ENCODE data around the gene SAMD1.

The SAMD1 gene

GRCh38 chr19:14089662-14090508, 666 bp downstream of the SAMD1 start:
- peaks cover 22% of the 10 kb centered on the region for H3K36me3 ChIP-seq (ENCODE audit: insufficient read depth, low read length)
- H3K9ac ChIP-seq (ENCODE audit: insufficient read length), result peak overlapping the region; percentile 33
- DNase-seq (ENCODE audit: low read depth, low spot score), result no peak
- H3K4me3 ChIP-seq, result peak overlapping the region; percentile 80
- H3K9me3 ChIP-seq (ENCODE audit: low read depth, low read length), result 0 out of 2 replicates have a peak, but pooled peaks cover 5% of the 10 kb centered on the region
- peak overlapping the region; percentile 50; the same call in 1 of the 2 replicates for H3K27ac ChIP-seq
- TF ChIP-seq POLR2AphosphoS5 (IDR thresholded peaks at IDR 0.05; ENCODE audit: borderline replicate concordance, low read depth, low read length) (no peak), FOXP2 (optimal IDR thresholded peaks at IDR 0.05; ENCODE audit: control extremely low read depth, extremely low read length, insufficient read depth) (no peak), EZH2 (IDR thresholded peaks at IDR 0.05) (no peak)

DNA sequence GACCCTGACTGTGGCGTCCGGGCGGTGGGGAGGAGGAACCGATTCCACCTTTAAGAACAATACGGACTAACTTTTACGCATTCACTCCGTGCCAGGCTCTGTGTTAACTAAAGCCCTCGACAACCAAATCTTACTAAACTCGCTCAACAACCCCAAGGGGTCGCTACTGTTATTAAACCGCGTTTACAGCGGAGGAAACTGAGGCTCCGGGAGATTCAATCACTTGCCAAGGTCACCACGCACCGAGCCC, 1.2 kb downstream of the SAMD1 start:
- H3K9ac ChIP-seq (ENCODE audit: insufficient read length), result peak overlapping the region; percentile 33
- H3K36me3 ChIP-seq (ENCODE audit: insufficient read depth, low read length), result peaks cover 22% of the 10 kb centered on the region
- TF ChIP-seq POLR2AphosphoS5 (IDR thresholded peaks at IDR 0.05; ENCODE audit: borderline replicate concordance, low read depth, low read length), result no peak
- TF ChIP-seq FOXP2 (optimal IDR thresholded peaks at IDR 0.05; ENCODE audit: control extremely low read depth, extremely low read length, insufficient read depth), result no peak
- no peak for TF ChIP-seq EZH2 (IDR thresholded peaks at IDR 0.05)
- 0 out of 2 replicates have a peak, but pooled peaks cover 5% of the 10 kb centered on the region for H3K9me3 ChIP-seq (ENCODE audit: low read depth, low read length)
- peak overlapping the region; percentile 80 for H3K4me3 ChIP-seq
- DNase-seq (ENCODE audit: low read depth, low spot score), result no peak
- H3K27ac ChIP-seq, result no peak overlapping the region

GRCh38 chr19:14088634-14089411, 1.7 kb downstream of the SAMD1 start:
- TF ChIP-seq EZH2 (IDR thresholded peaks at IDR 0.05) (no peak), FOXP2 (optimal IDR thresholded peaks at IDR 0.05; ENCODE audit: control extremely low read depth, extremely low read length, insufficient read depth) (no peak), POLR2AphosphoS5 (IDR thresholded peaks at IDR 0.05; ENCODE audit: borderline replicate concordance, low read depth, low read length) (no peak)
- H3K9ac ChIP-seq (ENCODE audit: insufficient read length), result peak overlapping the region; percentile 33

GRCh38 chr19:14086098-14086497, 4.5 kb downstream of the SAMD1 start:
- Histone ChIP-seq H3K9ac (ENCODE audit: insufficient read length) (no peak overlapping the region), H3K4me3 (no peak overlapping the region), H3K9me3 (ENCODE audit: low read depth, low read length) (no peaks in the 10 kb centered on the region), H3K36me3 (ENCODE audit: insufficient read depth, low read length) (peaks cover 20% of the 10 kb centered on the region), H3K27ac (no peak overlapping the region)
- TF ChIP-seq FOXP2 (optimal IDR thresholded peaks at IDR 0.05; ENCODE audit: control extremely low read depth, extremely low read length, insufficient read depth) (no peak), EZH2 (IDR thresholded peaks at IDR 0.05) (no peak), POLR2AphosphoS5 (IDR thresholded peaks at IDR 0.05; ENCODE audit: borderline replicate concordance, low read depth, low read length) (no peak)
- no peak for DNase-seq (ENCODE audit: low read depth, low spot score)

More at GRCh38 chr19:14088634-14089411, 1.7 kb downstream of the SAMD1 start:
- Histone ChIP-seq H3K9me3 (ENCODE audit: low read depth, low read length) (0 out of 2 replicates have a peak, but pooled peaks cover 5% of the 10 kb centered on the region), H3K36me3 (ENCODE audit: insufficient read depth, low read length) (peaks cover 22% of the 10 kb centered on the region), H3K4me3 (peak overlapping the region; percentile 80), H3K27ac (no peak overlapping the region)
- no peak for DNase-seq (ENCODE audit: low read depth, low spot score)

GRCh38 chr19:14085309-14085995, 5.1 kb downstream of the SAMD1 start, which contains the start of gene C19orf67:
TSS of gene C19orf67 (minus strand) at chr19:14085783. CDS start at chr19:14085627, 156 bp downstream.
- TF ChIP-seq FOXP2 (optimal IDR thresholded peaks at IDR 0.05; ENCODE audit: control extremely low read depth, extremely low read length, insufficient read depth) (no peak), EZH2 (IDR thresholded peaks at IDR 0.05) (no peak), POLR2AphosphoS5 (IDR thresholded peaks at IDR 0.05; ENCODE audit: borderline replicate concordance, low read depth, low read length) (no peak)
- H3K36me3 ChIP-seq (ENCODE audit: insufficient read depth, low read length), result peaks cover 20% of the 10 kb centered on the region
- no peak within 1 kb of the TSS for H3K9ac ChIP-seq (ENCODE audit: insufficient read length)
- no peak within 1 kb of the TSS for H3K4me3 ChIP-seq
- no peaks in the 10 kb centered on the region for H3K9me3 ChIP-seq (ENCODE audit: low read depth, low read length)
- no peak within 1 kb of the TSS for H3K27ac ChIP-seq
- DNase-seq (ENCODE audit: low read depth, low spot score), result no peak

DNA sequence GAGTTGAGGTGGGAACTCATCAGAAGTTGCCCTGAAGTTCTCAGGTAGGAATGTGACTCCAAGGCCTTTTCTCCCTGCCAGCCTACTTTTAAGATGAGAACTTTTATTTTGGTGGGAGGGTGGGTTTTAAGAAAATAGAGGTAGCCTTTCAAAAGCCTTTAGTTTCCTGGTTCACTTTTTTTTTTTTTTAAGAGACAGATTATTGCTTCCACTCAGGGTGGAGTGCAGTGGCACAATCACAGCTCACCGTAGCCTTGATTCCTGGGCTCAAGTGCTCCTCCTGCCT, 7.9 kb downstream of the SAMD1 start:
- TF ChIP-seq POLR2AphosphoS5 (IDR thresholded peaks at IDR 0.05; ENCODE audit: borderline replicate concordance, low read depth, low read length) (no peak), EZH2 (IDR thresholded peaks at IDR 0.05) (no peak), FOXP2 (optimal IDR thresholded peaks at IDR 0.05; ENCODE audit: control extremely low read depth, extremely low read length, insufficient read depth) (no peak)
- H3K36me3 ChIP-seq (ENCODE audit: insufficient read depth, low read length), result peaks cover 3% of the 10 kb centered on the region
- H3K4me3 ChIP-seq, result no peak overlapping the region
- no peak overlapping the region for H3K27ac ChIP-seq
- H3K9me3 ChIP-seq (ENCODE audit: low read depth, low read length), result no peaks in the 10 kb centered on the region
- H3K9ac ChIP-seq (ENCODE audit: insufficient read length), result no peak overlapping the region
- no peak for DNase-seq (ENCODE audit: low read depth, low spot score)

DNA sequence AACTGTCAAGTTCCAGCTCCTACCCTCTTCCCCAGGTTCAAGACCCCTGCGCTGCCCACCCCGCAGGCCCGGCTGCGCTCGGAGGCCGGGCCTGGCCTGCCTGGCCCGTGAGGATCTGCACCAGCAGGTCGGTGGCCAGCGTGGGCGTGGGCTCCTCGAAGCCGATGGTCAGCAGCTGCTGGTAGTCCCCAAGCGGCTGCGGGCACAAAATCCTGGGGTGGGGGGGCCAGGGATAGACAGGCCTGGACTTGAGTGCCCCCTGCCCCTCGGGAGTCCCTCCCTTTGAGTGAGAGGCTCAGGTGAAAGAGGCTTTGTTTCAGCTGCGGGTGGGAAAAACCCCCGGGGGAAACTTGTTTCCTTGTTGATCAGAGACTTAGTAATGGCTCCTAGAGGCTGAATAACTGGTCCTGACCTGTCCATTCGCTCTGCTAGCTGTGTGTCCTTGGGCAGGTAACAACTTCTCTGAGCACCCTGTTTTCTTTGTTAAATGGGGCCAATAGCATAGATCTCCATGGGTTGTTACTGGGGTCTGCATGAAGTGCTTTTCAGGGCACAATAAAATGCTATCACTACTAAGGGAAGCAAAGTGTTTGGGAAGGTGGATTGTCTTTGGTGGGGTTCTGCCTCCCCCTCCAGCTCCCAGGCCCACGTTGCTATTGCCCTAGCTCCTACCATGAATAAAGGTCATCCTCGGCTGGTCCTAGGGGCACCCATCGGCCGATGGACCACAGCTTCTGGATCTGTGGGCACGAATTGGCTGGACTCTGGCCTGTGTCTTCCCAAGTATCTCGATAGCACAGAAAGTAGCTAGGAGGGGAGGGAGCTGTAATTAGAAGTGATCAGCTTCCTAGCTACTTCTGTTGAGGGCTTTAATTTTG, 8.5 kb downstream of the SAMD1 start:
- Histone ChIP-seq H3K27ac (no peak overlapping the region), H3K9me3 (ENCODE audit: low read depth, low read length) (no peaks in the 10 kb centered on the region), H3K36me3 (ENCODE audit: insufficient read depth, low read length) (no peaks in the 10 kb centered on the region; the same call in 1 of the 2 replicates), H3K4me3 (peak overlapping the region; percentile 84), H3K9ac (ENCODE audit: insufficient read length) (peak overlapping the region; percentile 67)
- TF ChIP-seq FOXP2 (optimal IDR thresholded peaks at IDR 0.05; ENCODE audit: control extremely low read depth, extremely low read length, insufficient read depth) (no peak), POLR2AphosphoS5 (IDR thresholded peaks at IDR 0.05; ENCODE audit: borderline replicate concordance, low read depth, low read length) (no peak), EZH2 (IDR thresholded peaks at IDR 0.05) (no peak)
- DNase-seq (ENCODE audit: low read depth, low spot score), result no peak
